Epithelial cell of prostate (primary cell): ENCODE results near the gene KIFC3.
A peak's percentile ranks its signal among the peaks of the same experiment; 100 is the strongest.
"Not testable (repeated sequence)": the region's sequence is repeated elsewhere in the genome, so short reads cannot be mapped to it uniquely, and the experiment has no call there.

Source experiments
- DNase-seq: peaks from one replicate; pipeline ENCODE4 v3.0.0-alpha.2; 2011; ENCODE audit warnings: low read depth, low spot score
- H3K27ac ChIP-seq: fragments of 450-650 bp; 2 replicates; pipeline ENCODE4 v1.5.1; 2017; ENCODE audit warnings: mild to moderate bottlenecking

KIFC3 gene

GRCh38 chr16:57802341-57803133, at the start of gene KIFC3:
Gene KIFC3 (minus strand): TSS chr16:57802491. CDS start chr16:57798243, 4,248 bp downstream.
- no peak for DNase-seq
- H3K27ac ChIP-seq: peak within 1 kb of the TSS; percentile 87

GRCh38 chr16:57848181-57848580, 45.9 kb upstream of the KIFC3 start:
- no peak overlapping the region for H3K27ac ChIP-seq
- no peak for DNase-seq

- not testable (repeated sequence) for DNase-seq, H3K27ac ChIP-seq
These were observed 44.6 kb upstream of the KIFC3 start for GRCh38 chr16:57846931-57847330.

GRCh38 chr16:57846078-57846697, 43.9 kb upstream of the KIFC3 start:
- no peak for DNase-seq
- H3K27ac ChIP-seq: no peak overlapping the region

- H3K27ac ChIP-seq: no peak overlapping the region
- no peak for DNase-seq
These were observed 42.8 kb upstream of the KIFC3 start for GRCh38 chr16:57845115-57845514.

- no peak for DNase-seq
- H3K27ac ChIP-seq: no peak overlapping the region
These were observed 42.2 kb upstream of the KIFC3 start for GRCh38 chr16:57844416-57845030.

- no peak for DNase-seq
- H3K27ac ChIP-seq: no peak overlapping the region
These were observed 41.1 kb upstream of the KIFC3 start for GRCh38 chr16:57843400-57843799.

GRCh38 chr16:57842601-57843000, 40.3 kb upstream of the KIFC3 start:
- DNase-seq: no peak

GRCh38 chr16:57840833-57841232, 38.5 kb upstream of the KIFC3 start:
- no peak for DNase-seq
- H3K27ac ChIP-seq: no peak overlapping the region

More at GRCh38 chr16:57842601-57843000, 40.3 kb upstream of the KIFC3 start:
- H3K27ac ChIP-seq: no peak overlapping the region

GRCh38 chr16:57838161-57838560, 35.9 kb upstream of the KIFC3 start:
- DNase-seq: no peak
- H3K27ac ChIP-seq: no peak overlapping the region

- DNase-seq: no peak
- H3K27ac ChIP-seq: no peak overlapping the region
These were observed 35.2 kb upstream of the KIFC3 start for GRCh38 chr16:57837305-57838125.

- H3K27ac ChIP-seq: peak overlapping the region; percentile 97
- peak; percentile 73 for DNase-seq
These were observed 33.1 kb upstream of the KIFC3 start for GRCh38 chr16:57835439-57835838.

- H3K27ac ChIP-seq: peak overlapping the region; percentile 97
These were observed 32.6 kb upstream of the KIFC3 start for GRCh38 chr16:57834936-57835335.

GRCh38 chr16:57830890-57831484, 28.7 kb upstream of the KIFC3 start:
- peak overlapping the region; percentile 70 for H3K27ac ChIP-seq
- DNase-seq: peak; percentile 55

More at GRCh38 chr16:57834936-57835335, 32.6 kb upstream of the KIFC3 start:
- DNase-seq: peak; percentile 70

- no peak for DNase-seq
- H3K27ac ChIP-seq: peak overlapping the region; percentile 70
These were observed 27.7 kb upstream of the KIFC3 start for GRCh38 chr16:57829969-57830360.

GRCh38 chr16:57828272-57829161, 26.2 kb upstream of the KIFC3 start:
- DNase-seq: no peak
- no peak overlapping the region for H3K27ac ChIP-seq

GRCh38 chr16:57826706-57827625, 24.7 kb upstream of the KIFC3 start:
- no peak for DNase-seq
- no peak overlapping the region for H3K27ac ChIP-seq

- no peak for DNase-seq
- no peak overlapping the region for H3K27ac ChIP-seq
These were observed 23.8 kb upstream of the KIFC3 start for GRCh38 chr16:57826052-57826451.
